Pancreas (tissue), 10 donors: ENCODE results near the gene ADAM19. TPM values are rescaled to one million over a fixed set of nuclear protein-coding genes. Genes with fewer than 3 reads are reported as not detected.

Source experiments
- ATAC-seq, 4 donors: fragments of 200-7000 bp; cut with Tn5 transposase; one replicate each; pipeline versions ENCODE4 v1.8.0 to v1.9.1; 2020; ENCODE audit warnings: mild to moderate bottlenecking in 4 of 4, moderate library complexity in 4 of 4
- DNase-seq, 6 donors: peaks; one replicate each; pipeline ENCODE4 v3.0.0-alpha.2; 2020
- FAIRE-seq: peaks from 2 replicates; lab custom pipeline; 2012; peaks lifted over from hg19 to GRCh38; lab: Jason Lieb, UNC
- H3K27ac ChIP-seq, 4 donors: fragments of 200-600 bp; sonication (generic); 1 replicate in 3 of 4; 2 replicates in 1 of 4; pipeline versions ENCODE4 v1.5.0 to v1.8.0; 2020
- H3K27me3 ChIP-seq, 4 donors: fragments of 200-600 bp; one replicate each; pipeline ENCODE4 v1.8.0; 2021
- H3K36me3 ChIP-seq, 3 donors: fragments of 200-600 bp; sonication (generic) in 1 of 3; one replicate each; pipeline versions ENCODE4 v1.5.0 to v1.8.0; 2020 to 2021
- H3K4me1 ChIP-seq, 3 donors: fragments of 200-600 bp; one replicate each; pipeline ENCODE4 v1.8.0; 2021
- H3K4me3 ChIP-seq, 4 donors: fragments of 200-600 bp; sonication (generic) in 2 of 4; one replicate each; pipeline versions ENCODE4 v1.5.0 to v1.8.0; 2020 to 2021
- H3K9me3 ChIP-seq, 4 donors: fragments of 200-600 bp; one replicate each; pipeline ENCODE4 v1.8.0; 2021
- CTCF ChIP-seq, 4 donors: fragments of 200-600 bp; sonication (generic) in 3 of 4; IDR thresholded peaks; one replicate each; pipeline versions ENCODE4 v1.5.0 to v1.8.0; 2021; ENCODE audit warnings: antibody characterized with exemption in 4 of 4
- WGBS, 2 donors: extraction: QIAGEN DNeasy Blood & Tissue Kit; methylation state at CpG; one replicate each; pipeline ENCODE4 v1.1.7; 2013; 5-methylcytosine and 5-hydroxymethylcytosine counted together
- intact Hi-C, 3 donors: fragments of 100-400 bp; cut with DNase I; formaldehyde crosslinking; loops; one replicate each; pipeline versions ENCODE4 v1.11.1 to v1.14.2; 2022
- polyA plus RNA-seq, 2 donors: library from polyadenylated mRNA; stranded (reverse); fragments of 200-250 nt; gene quantifications; one replicate each; pipeline ENCODE4 v1.2.3, GENCODE V29; 2013
- total RNA-seq, 6 donors: library from RNA; stranded (reverse); fragmentation: NEBNext Ultra II Directional in 4 of 6; extraction: Animal tissue kit (Norgen Biotek cat#: 25700) in 4 of 6; gene quantifications; one replicate each; pipeline versions ENCODE4 v1.2.1 to v1.2.4, GENCODE V29; 2021 to 2023
- donor health status: healthy with polysubstance abuse.
- donor health status: DM: no; HTN: no; CAD: no; lungs with moderate emphysema.
- donor health status: DM: no; HTN: no; CAD: no.
- donor health status: control.
- donor health status: control.
- donor health status: Bipolar disorder and iron deficiency.
- donor health status: DM: yes; HTN: yes; CAD: no.
- donor health status: DM: no; HTN: no; CAD: no.
- donor health status: DM: no; HTN: no; CAD: no.
- donor health status: DM: yes; HTN: yes; CAD: no.

ADAM19 gene
- total and polyA plus RNA-seq, 8 donors, result 0.38 to 3.0 (median 0.69) TPM

DNA sequence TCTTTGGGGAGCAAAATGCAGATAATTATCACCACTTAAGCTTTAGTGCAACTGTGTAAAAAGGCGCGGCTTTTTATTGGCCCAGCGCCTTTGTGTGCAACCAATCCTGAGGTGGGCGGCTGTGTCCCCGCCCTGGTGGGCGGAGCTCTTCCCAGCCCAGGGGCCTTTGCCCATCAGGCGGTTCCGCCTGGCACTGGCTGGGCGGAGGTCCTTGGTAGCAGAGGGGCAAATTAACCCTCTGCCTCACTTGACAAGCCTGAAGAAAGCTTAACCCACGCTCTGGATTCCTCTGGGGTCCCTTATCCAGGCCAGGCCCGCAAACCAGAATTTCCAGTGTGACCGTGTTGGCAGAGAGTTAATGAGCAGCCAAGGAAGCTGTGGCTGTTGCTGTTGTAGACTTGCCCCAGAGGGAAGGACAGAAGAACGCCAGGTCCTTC, 128.4 kb downstream of the ADAM19 start:
- Histone ChIP-seq H3K27me3 (no peaks in the 10 kb centered on the region), H3K27ac (no peak overlapping the region), H3K9me3 (no peaks in the 10 kb centered on the region), H3K36me3 (no peaks in the 10 kb centered on the region), H3K4me1 (no peaks in the 10 kb centered on the region), H3K4me3 (peak overlapping the region in 1 of 4 donors; percentile 0)
- DNase-seq (peak in 3 of 6 donors; percentile 26 to 37 (median 34)), FAIRE-seq (no peak), ATAC-seq (peak; percentile 55 to 84 (median 75))
- TF ChIP-seq CTCF (IDR thresholded peaks at IDR 0.05), result no peak
- intact Hi-C loops, result no loop called here
- 48 to 53% methylated on average over 13 of the region's 13 CpGs for WGBS, 2 donors

GRCh38 chr5:157446412-157446935, 129.1 kb downstream of the ADAM19 start:
- 82 to 83% methylated on average over 9 of the region's 9 CpGs for WGBS, 2 donors
- no peaks in the 10 kb centered on the region for H3K4me1 ChIP-seq
- H3K27me3 ChIP-seq, result no peaks in the 10 kb centered on the region
- no peak for DNase-seq
- no peak for ATAC-seq
- no peak for TF ChIP-seq CTCF (IDR thresholded peaks at IDR 0.05)
- no peak overlapping the region for H3K27ac ChIP-seq
- FAIRE-seq, result no peak
- no peaks in the 10 kb centered on the region for H3K9me3 ChIP-seq
- intact Hi-C loops, result no loop called here
- no peaks in the 10 kb centered on the region for H3K36me3 ChIP-seq
- no peak overlapping the region for H3K4me3 ChIP-seq

GRCh38 chr5:157445745-157446411, 129.7 kb downstream of the ADAM19 start:
- WGBS, 2 donors, result 72 to 80% methylated on average over 5 of the region's 5 CpGs
- no peak for FAIRE-seq

DNA sequence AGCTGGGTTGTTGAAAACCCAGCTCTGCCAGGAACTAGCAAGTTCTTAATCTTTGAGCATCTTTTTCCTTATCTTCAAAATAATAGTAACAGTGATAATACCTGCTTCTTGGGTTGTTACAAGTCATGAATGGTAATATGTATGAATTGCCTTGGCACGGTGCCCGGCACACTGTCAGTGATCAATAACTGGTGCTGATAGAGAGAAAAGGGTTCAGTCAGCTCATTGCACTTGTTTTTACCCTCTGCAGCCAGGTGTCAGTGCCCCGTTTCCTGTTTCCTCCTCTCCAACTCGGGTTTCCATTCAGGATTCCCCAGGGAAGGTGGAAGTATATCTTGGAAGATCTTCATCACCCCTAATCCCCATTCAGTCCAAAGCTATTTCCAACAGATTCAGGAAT, 131.4 kb downstream of the ADAM19 start:
- H3K36me3 ChIP-seq, result no peaks in the 10 kb centered on the region
- H3K27me3 ChIP-seq, result no peaks in the 10 kb centered on the region
- no peak for DNase-seq
- intact Hi-C loops, result no loop called here
- no peak overlapping the region for H3K4me3 ChIP-seq
- no peak for TF ChIP-seq CTCF (IDR thresholded peaks at IDR 0.05)
- no peaks in the 10 kb centered on the region for H3K9me3 ChIP-seq
- H3K4me1 ChIP-seq, result no peaks in the 10 kb centered on the region
- FAIRE-seq, result no peak
- no peak overlapping the region for H3K27ac ChIP-seq
- WGBS, 2 donors, result 13 to 15% methylated on average over 4 of the region's 4 CpGs
- no peak for ATAC-seq

More at GRCh38 chr5:157445745-157446411, 129.7 kb downstream of the ADAM19 start:
- no peak for TF ChIP-seq CTCF (IDR thresholded peaks at IDR 0.05)
- no peak overlapping the region for H3K27ac ChIP-seq
- H3K27me3 ChIP-seq, result no peaks in the 10 kb centered on the region
- no peak for DNase-seq
- intact Hi-C loops, result no loop called here
- no peaks in the 10 kb centered on the region for H3K36me3 ChIP-seq
- no peak overlapping the region for H3K4me3 ChIP-seq
- no peak for ATAC-seq
- no peaks in the 10 kb centered on the region for H3K9me3 ChIP-seq
- no peaks in the 10 kb centered on the region for H3K4me1 ChIP-seq

DNA sequence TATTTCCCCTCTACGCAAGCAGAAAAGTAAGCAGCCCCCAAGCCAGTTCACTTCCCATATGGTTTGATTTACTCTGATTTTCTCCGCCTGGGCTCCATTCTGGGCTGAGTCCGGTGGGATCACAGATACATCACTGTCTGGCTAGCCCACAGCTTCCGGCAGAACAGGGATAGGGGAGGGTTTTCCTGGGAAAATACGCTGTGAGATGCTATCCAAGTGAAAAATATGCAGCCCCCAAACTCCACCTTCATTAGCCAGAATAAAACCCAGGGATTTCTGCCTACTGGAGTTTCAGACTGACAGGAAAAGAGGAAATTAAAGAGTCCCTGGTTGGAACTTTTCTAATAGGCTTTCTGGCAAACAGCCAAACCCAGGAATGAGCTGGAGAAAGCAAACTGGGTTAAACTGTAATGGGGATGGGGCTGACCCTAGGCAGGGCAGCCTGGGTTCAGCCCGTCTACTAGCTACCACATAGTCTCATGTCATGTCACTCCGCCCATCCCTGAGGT, 132.5 kb downstream of the ADAM19 start:
- H3K9me3 ChIP-seq, result no peaks in the 10 kb centered on the region
- ATAC-seq (no peak), FAIRE-seq (no peak), DNase-seq (no peak)
- WGBS, 2 donors, result 64 to 75% methylated on average over 7 of the region's 7 CpGs
- H3K36me3 ChIP-seq, result no peaks in the 10 kb centered on the region
- H3K4me1 ChIP-seq, result no peaks in the 10 kb centered on the region
- no peak overlapping the region for H3K4me3 ChIP-seq
- intact Hi-C loops, result no loop called here
- no peak for TF ChIP-seq CTCF (IDR thresholded peaks at IDR 0.05)
- no peaks in the 10 kb centered on the region for H3K27me3 ChIP-seq
- H3K27ac ChIP-seq, result no peak overlapping the region
